Measurements from ENCODE around the gene COL9A2. TPM values are rescaled to one million over a fixed set of nuclear protein-coding genes. Genes with fewer than 3 reads are reported as not detected.

COL9A2 gene
- total RNA-seq, 1 donor = 1.1 TPM

GRCh38 chr1:40265919-40266318 lies 51.2 kb downstream of the COL9A2 start:
- DNase-seq (ENCODE audit: low read depth in 2 of 3, low spot score in 2 of 3) = no peak

DNA sequence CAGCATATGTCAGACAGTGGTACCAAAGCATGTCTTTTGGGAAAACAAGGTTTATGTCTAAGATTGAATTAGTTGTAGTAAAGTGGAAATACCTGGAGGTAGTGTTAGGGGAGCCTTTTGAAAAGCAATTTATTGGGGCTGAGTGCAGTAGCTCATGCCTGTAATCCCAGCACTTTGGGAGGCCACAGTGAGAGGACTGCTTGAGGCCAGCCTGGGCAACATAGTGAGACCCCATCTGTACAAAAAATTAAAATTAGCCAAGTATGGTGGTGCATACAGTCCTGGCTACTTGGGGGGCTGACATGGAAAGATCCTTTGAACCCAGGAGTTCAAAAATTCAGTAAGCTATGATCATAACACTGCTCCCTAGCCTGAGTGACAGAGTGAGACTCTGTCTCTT lies 51.8 kb downstream of the COL9A2 start:
- DNase-seq (ENCODE audit: low read depth in 2 of 3, low spot score in 2 of 3) = no peak

GRCh38 chr1:40264354-40264781 lies 52.7 kb downstream of the COL9A2 start:
- no peak for DNase-seq (ENCODE audit: low read depth in 2 of 3, low spot score in 2 of 3)

GRCh38 chr1:40258445-40258769 lies 58.7 kb downstream of the COL9A2 start:
- DNase-seq (ENCODE audit: low read depth in 2 of 3, low spot score in 2 of 3) = no peak

DNA sequence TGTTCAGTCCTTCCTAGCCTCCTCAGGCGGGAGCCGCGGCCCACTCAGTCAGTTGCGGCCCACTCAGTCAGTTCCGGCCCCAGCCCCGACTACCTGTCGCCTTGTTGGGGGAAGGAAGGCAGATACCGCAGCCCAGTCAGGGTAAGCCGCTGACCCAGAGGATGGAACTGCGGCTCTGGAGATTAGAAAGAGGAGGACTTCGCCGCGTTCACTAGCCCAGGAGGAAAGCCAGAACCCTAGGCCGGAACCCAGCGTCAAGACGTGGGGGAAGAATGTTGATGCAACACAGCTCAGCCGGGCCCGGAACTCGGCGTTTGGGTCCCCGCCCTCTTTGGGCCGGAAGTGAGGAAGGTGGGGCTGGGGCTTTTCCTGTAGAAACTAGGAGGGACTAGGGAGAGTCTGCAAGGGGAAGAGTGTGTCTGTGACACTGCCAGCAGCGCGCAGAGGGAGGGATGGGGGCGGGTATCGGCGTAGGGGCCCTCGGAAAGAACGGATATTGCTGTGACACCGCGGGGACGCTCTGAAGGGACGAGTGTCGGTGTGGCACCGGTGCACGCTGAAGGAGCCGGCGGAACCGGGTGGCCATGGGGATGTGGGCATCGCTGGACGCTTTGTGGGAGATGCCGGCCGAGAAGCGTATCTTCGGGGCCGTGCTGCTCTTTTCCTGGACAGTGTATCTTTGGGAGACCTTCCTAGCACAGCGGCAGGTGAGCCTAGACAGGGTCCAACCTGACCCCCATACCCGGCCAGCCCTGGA lies 59.2 kb downstream of the COL9A2 start, which contains the start of gene ZMPSTE24:
Gene ZMPSTE24 (plus strand): TSS at position 549 of the 757 bp plus-strand sequence. CDS start 36 bp downstream, at position 585.
- peak; percentile 89 to 99 (median 98) for DNase-seq (ENCODE audit: low read depth in 2 of 3, low spot score in 2 of 3)

- no peak for DNase-seq (ENCODE audit: low read depth in 2 of 3, low spot score in 2 of 3)
Measured at GRCh38 chr1:40257313-40257687, 59.8 kb downstream of the COL9A2 start.

- DNase-seq (ENCODE audit: low read depth in 2 of 3, low spot score in 2 of 3) = no peak
Measured at GRCh38 chr1:40256401-40257084, 60.5 kb downstream of the COL9A2 start.

GRCh38 chr1:40255231-40255630 lies 61.9 kb downstream of the COL9A2 start:
- no peak for DNase-seq (ENCODE audit: low read depth in 2 of 3, low spot score in 2 of 3)

DNA sequence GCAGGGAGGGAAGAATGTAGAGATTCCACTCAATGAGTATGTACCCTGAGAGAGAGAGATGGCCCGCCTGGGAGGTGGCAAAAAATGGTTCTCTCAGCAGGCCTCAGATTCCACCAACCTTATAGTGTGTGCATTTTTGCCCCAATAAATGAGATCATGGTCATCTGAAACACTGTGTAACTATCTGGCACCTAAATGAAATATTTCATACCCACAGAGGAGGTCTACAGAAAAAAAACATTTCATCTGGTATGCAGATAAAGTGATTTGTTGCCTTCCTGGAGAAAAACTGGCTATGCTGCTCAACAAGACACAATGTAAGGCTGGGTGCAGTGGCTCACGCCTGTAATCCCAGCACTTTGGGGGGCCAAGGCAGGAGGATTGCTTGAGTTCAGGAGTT lies 64.5 kb downstream of the COL9A2 start:
- no peak for DNase-seq (ENCODE audit: low read depth in 2 of 3, low spot score in 2 of 3)

- DNase-seq (ENCODE audit: low read depth in 2 of 3, low spot score in 2 of 3) = no peak
Measured at GRCh38 chr1:40251456-40251855, 65.6 kb downstream of the COL9A2 start.

Other genes starting within 250 kb of the COL9A2 start
- 73.5 TPM for gene PPT1, start 220.0 kb downstream of the COL9A2 start, total RNA-seq
- 8.6 TPM for gene RLF, start 155.9 kb downstream of the COL9A2 start, total RNA-seq
- gene TMCO2, start 69.3 kb downstream of the COL9A2 start, total RNA-seq = not detected
- gene ZMPSTE24, start 59.0 kb downstream of the COL9A2 start, total RNA-seq = 8.1 TPM
- gene SMAP2, start 56.4 kb upstream of the COL9A2 start, total RNA-seq = 42.8 TPM
- 1.1 TPM for gene ZFP69B, start 133.2 kb upstream of the COL9A2 start, total RNA-seq
- 2.7 TPM for gene ZFP69, start 160.0 kb upstream of the COL9A2 start, total RNA-seq
- 5.4 TPM for gene EXO5, start 191.5 kb upstream of the COL9A2 start, total RNA-seq
- gene ZNF684, start 214.4 kb upstream of the COL9A2 start, total RNA-seq = 2.4 TPM

Measured in hematopoietic multipotent progenitor cell (in vitro differentiated cells).